HG03039 (cell line): ENCODE results near the gene TMEM191C.
"Not testable (repeated sequence)": the region's sequence is repeated elsewhere in the genome, so short reads cannot be mapped to it uniquely, and the experiment has no call there.

Experiments used
- ATAC-seq: cut with Tn5 transposase; IDR thresholded peaks from one replicate; pipeline ENCODE4 v1.9.1; 2021; ENCODE audit warnings: mild to moderate bottlenecking, moderate library complexity; ENCODE audit not compliant: unreplicated experiment

Gene TMEM191C

DNA sequence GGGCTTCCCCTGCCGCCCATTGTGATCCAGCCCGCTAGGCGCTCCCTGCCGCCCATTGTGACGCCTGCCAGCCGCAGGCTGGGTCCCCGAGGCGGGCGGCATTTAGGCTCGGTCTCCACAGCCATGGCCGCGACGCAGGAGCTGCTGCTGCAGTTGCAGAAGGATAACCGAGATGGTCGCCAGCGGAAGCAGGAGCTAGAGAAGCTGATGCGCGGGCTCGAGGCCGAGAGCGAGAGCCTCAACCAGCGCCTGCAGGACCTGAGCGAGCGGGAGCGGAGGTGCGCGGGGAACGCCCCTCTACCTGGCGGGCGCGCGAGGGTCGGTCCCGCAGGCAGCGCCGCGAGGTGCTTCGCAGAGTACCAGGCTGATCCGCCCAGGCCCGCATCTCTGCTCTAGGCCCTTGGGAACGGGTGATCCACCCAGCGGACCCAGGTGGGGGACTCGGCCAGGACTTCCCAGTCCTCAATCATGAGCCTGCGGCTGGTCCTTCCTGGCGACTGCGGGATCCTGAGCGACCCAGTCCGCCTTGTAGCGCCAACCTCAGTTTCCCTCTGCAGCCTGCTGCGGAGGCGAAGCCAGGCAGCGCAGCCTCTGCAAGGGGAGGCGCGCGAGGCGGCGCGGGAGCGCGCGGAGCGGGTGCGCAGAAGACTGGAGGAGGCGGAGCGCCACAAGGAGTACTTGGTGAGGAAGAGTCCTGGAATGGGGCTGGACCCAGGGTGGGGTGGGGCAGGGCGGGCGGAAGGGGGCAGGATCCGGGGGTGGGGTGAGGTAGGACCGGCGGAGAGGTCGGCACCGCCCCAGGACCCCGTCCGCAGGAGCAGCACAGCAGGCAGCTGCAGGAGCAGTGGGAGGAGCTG lies at the start of gene TMEM191C:
TSS of gene TMEM191C (plus strand) at position 51 of the 857 bp plus-strand sequence. CDS start at position 124, 73 bp downstream.
- not testable (repeated sequence) for ATAC-seq

GRCh38 chr22:21417853-21418252 lies 49.3 kb upstream of the TMEM191C start:
- not testable (repeated sequence) for ATAC-seq

DNA sequence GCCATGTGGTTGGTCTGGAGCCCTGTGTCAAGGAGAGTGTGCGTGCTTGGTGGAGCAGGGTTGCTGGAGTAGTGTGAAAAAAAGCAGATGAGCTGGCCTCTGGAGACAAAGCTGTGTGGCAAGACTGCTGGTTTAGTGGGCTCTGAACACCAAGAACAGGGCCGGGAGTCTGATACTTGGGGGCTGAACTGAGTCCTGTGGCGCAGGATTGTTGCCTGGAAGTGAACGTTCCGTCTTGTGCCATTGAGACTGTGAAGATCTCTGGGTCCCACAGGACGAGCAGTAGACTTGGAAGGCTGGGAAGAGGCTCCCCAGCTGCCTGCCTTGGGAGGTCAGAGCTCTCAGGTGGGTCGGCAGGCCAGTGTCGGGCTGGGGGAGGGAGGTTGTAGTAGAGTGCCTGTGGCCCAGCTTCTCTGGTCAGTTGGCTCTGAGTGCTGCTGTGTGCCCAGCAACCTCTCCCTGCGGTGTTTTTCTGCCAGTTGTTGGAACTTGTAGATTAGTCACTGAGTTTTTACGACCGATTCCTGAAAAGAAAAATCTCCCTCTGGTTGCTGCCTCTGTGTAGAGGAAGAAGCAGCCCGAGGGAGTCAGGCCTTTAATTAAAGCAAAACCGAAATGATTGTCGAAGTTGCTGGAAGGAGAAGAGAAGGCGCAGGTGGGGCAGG lies 48.1 kb upstream of the TMEM191C start:
- ATAC-seq, result not testable (repeated sequence)

- ATAC-seq, result not testable (repeated sequence)
Observed at GRCh38 chr22:21420180-21420763, 46.9 kb upstream of the TMEM191C start.

- ATAC-seq, result not testable (repeated sequence)
Observed at GRCh38 chr22:21424084-21424709, 43.0 kb upstream of the TMEM191C start.

DNA sequence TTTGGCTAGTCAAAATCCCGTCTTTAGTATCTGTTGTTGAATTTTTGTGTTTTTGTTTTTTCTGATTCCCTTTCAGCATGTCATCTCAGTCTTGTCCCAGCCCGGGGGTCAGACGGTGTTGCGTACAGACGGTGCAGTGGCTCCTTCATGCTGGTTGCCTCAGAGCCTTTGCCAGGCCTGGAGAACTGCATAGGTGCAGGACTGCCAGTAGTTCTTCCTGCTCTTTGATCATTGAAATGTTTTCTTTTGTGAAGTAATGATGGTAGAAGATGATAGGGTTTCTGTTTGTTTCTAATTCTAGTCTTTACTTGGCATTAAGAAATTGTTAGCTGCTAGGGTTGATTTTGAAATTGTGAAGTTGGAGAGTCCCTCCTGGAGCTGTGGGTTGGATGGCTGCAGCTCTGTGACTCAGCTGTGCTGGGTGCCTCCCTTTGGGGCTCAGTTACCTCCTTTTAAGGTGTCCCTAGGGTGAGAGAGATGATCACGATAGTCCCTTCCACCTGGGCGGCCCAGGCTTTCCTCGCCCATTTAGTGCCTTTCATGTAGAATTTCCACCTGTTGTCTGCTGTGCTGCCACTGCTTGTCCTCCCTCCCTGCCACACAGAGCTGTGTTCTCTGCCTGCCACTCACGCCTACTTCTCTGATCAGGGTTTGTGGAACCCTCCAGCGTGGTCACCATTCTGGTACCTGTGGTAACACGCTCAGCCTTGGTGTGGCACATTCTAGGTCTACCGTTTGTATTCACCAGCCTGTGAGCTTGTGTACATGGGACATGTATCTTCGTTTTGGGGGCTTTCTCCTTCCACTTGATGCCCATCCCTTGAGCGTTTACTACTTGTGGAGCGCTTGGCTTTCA lies 32.6 kb upstream of the TMEM191C start:
- ATAC-seq, result not testable (repeated sequence)

DNA sequence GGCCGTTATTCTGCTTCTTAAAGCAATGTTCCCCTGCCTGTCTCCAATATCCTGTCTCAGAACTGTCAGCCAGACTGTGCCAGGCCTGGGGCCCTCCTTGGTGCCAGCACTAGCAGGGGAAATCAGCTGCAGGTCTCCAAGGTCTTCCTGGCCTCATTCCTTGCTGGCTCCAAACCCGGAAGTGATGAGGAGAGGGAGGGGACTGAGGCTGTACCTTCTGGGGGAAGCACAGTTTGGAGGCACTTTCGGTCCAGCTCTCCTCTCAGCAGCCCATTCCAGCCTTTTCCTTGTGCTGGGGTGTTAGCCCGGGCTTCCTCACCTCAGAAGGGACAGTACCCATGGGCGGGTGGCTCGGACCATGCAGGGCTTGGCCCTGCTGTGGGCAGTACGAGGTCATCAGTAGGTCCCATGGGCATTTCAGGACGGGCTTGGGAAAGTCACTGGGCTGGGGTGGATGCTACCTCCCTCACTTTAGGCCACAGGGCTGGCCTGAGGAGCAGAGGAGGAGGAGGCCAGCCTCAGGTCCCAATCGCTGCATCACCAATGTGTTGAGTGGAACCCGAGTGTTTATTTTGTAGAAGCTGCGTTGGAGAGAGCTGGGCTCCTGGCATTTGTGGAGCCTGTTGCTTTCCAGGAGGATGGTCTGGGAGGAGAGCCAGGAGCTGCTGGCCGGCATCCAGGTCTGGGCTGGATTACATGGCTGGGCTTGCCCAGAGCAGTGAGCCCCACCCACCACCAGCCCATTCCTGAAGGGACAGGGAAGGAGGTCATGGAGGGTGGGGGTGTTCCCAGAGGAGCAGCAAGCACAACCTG lies 31.0 kb upstream of the TMEM191C start:
- not testable (repeated sequence) for ATAC-seq

- not testable (repeated sequence) for ATAC-seq
Observed at GRCh38 chr22:21438013-21438412, 29.2 kb upstream of the TMEM191C start.

DNA sequence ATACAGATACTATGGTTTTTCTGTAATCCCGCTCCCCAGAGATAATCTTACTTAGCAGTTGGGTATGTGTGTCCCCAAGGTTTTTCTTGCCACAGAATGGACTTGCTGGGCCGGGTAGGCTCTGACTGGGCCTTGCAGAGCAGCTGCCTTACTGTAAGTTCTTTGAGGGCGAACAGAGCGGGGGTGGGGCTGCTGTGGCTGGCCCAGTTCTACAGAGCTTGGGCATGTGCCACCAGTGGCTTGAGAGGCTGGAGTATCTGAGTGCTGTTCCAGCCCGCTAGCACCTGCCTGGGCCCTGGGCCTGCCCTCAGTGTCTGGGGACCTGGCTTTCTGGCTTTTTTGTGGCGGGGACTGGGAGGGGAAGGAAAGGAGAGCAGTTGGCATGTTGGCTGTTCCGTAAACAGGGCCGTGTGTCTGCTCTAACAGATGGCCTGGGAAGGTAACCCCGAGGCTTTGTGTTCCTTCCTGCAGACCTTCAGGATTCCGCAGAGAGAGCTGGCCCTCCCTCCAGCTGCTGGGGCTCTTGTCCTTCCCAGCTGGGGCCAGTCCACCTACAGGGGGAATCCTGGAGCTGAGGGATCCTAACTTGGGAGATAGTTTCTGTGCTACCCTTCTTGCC lies 27.1 kb upstream of the TMEM191C start:
- ATAC-seq, result not testable (repeated sequence)

DNA sequence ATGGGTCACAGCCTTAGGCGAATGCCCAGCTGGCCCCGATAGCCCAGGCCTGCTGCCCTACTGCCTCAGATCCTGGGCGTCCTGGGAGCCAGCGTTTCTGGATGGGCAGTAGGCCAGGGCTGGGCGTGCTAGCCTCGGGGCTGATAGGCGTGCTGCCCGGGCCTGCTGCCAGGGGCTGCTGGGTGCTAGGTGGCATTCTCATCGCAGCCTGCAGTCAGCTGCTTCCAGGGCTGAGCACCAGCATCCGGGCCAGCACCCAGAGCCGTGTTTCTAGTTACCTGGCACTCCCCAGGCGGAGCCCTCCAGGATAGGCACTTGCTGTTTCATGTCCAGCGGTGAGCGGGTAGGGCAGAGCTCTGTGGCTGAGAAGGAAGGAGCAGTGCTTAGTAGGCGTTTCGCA lies 26.5 kb upstream of the TMEM191C start:
- ATAC-seq, result not testable (repeated sequence)

GRCh38 chr22:21441170-21441569 lies 26.0 kb upstream of the TMEM191C start:
- not testable (repeated sequence) for ATAC-seq

GRCh38 chr22:21442123-21442522 lies 25.1 kb upstream of the TMEM191C start:
- not testable (repeated sequence) for ATAC-seq

DNA sequence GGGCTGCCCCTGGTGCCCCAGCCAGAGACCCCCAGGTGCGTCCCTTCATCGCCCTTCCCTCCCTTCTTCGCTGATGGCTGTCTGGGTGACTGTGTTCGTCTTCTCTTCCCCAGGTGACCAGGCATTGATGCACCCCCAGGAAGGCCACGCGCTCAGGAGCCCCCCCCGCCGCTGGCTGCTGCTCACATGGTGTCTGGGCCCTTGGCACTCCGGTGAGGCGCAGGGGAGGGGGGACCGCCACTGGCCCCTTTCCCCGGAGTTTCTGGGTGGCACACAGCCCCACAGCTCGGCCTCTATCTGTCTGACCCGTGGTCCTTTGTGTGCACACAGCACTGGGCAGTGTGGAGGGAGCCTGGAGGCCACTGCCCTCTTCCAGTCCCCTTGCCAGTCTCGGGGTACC lies 24.5 kb upstream of the TMEM191C start:
- ATAC-seq, result not testable (repeated sequence)

GRCh38 chr22:21443057-21443734 lies 24.0 kb upstream of the TMEM191C start:
- ATAC-seq, result no peak

DNA sequence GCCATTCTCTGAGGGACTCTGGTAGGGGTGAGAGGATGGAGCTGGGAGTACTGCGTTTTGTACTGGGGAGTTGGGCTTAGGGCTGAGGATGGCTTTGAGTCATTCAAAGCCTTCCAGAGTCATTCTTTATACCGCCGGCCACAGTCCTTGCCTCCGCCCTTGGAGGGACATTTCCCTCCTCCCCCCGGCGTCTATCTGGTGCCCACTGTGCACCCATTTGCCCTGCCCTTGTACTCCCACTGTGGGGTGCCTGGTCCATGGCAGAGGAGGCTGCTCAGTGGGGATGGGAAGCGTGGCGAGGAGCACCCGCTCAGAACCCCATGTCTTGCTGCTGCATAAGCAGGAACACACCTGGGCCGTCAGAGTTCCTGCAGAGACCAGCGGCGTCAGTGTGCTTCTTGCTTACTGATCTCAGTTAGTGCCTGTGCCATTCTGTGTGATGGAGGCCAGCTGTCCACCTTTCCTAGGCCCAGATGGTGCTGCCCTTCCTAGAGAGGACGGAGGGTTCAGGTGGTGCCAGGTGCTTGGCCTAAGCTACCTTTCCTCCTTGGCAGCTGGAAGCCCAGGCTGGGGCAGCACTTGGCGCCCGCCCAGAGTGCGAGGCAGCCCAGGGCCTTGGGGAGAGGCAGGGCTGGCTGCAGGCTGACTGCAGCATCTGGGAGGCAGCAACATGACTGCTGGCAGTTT lies 23.3 kb upstream of the TMEM191C start:
- no peak for ATAC-seq

DNA sequence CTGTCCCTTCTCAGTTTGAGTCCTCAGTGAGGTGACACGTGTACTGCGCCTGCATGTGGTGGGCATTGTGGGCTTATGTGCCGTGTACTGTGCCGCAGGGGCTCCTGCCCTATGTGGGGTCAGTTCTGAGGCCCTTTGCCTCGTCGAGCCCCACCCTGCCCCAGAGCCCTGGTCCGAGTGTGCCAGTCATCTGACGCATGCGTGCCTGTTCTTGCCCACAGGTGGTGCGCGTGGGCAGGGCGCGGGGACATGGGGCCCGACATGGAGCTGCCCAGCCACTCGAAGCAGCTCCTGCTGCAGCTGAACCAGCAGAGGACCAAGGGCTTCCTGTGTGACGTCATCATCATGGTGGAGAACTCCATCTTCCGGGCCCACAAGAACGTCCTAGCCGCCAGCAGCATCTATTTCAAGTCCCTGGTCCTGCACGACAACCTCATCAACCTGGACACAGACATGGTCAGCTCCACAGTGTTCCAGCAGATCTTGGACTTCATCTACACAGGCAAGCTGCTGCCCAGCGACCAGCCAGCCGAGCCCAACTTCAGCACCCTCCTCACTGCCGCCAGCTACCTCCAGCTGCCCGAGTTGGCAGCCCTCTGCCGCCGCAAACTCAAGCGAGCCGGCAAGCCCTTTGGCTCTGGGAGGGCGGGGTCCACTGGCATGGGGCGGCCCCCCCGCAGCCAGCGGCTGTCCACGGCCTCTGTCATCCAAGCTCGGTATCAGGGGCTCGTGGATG lies 22.3 kb upstream of the TMEM191C start:
- ATAC-seq, result no peak
